Measurements from ENCODE around the gene CGB5. TPM values are rescaled to one million over a fixed set of nuclear protein-coding genes. Genes with fewer than 3 reads are reported as not detected.
A peak's percentile ranks its signal among the peaks of the same experiment; 100 is the strongest.

The CGB5 gene
- total RNA-seq, 4 donors from 2014 or later: not detected

DNA sequence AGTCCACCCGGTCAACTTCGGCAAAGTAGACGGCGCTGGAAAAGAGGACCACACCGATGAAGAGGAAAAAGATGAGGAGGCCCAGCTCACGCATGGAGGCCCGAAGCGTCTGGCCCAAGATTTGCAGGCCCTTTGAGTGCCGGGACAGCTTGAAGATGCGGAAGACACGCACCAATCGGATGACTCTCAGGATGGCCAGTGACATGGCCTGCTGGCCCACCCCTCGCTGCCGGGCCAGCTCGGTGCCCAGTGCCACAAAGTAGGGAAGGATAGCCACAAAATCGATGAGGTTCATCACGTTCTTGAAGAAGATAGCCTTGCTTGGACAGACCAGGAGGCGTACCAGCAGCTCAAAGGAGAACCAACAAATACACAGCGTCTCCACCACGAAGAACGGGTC lies 26.8 kb downstream of the CGB5 start:
- peak overlapping the region; percentile 87 to 95 (median 92) for H3K27ac ChIP-seq
- no peak overlapping the region for H3K4me3 ChIP-seq
- DNase-seq: no peak
- in situ Hi-C loops (cut with MboI; ENCODE audit: low sequenced_read_pairs in 4 of 4) (no loop called here), intact Hi-C loops (cut with DNase I; ENCODE audit: low total_unique reads) (loop anchor here (5.0 kb wide), 2 partner anchors 78 to 1958 kb away; partner anchors contain the start of genes GYS1, RUVBL2 and ZC3H4)
- peaks cover 37 to 53% of the 10 kb centered on the region in 2 donors for H3K4me1 ChIP-seq
- TF ChIP-seq CTCF (IDR thresholded peaks at IDR 0.05 in 4 of 5, conservative IDR thresholded peaks at IDR 0.05 in 1 of 5) (no peak), POLR2A (IDR thresholded peaks at IDR 0.05) (no peak)
- no peak for ATAC-seq
- no peaks in the 10 kb centered on the region for H3K36me3 ChIP-seq
- peaks cover 0 to 2% (median 0%) of the 10 kb centered on the region in 3 donors for H3K27me3 ChIP-seq
- H3K9me3 ChIP-seq: no peaks in the 10 kb centered on the region

GRCh38 chr19:49071860-49072547 lies 28.4 kb downstream of the CGB5 start:
- no peak for TF ChIP-seq CTCF (IDR thresholded peaks at IDR 0.05 in 4 of 5, conservative IDR thresholded peaks at IDR 0.05 in 1 of 5)
- no peak for TF ChIP-seq POLR2A (IDR thresholded peaks at IDR 0.05)
- Histone ChIP-seq H3K36me3 (no peaks in the 10 kb centered on the region), H3K9me3 (no peaks in the 10 kb centered on the region), H3K27me3 (no peaks in the 10 kb centered on the region), H3K4me3 (peak overlapping the region; percentile 38 to 53 (median 52)), H3K4me1 (peaks cover 23 to 37% of the 10 kb centered on the region in 2 donors), H3K27ac (peak overlapping the region; percentile 87 to 95 (median 92))
- ATAC-seq (peak; percentile 14 to 20), DNase-seq (peak in 1 of 2 donors; percentile 50)
- intact Hi-C loops (cut with DNase I; ENCODE audit: low total_unique reads) (loop anchor here (5.0 kb wide), 2 partner anchors 80 to 1960 kb away; partner anchors contain the start of genes GYS1, RUVBL2 and ZC3H4), in situ Hi-C loops (cut with MboI; ENCODE audit: low sequenced_read_pairs in 4 of 4) (no loop called here)

DNA sequence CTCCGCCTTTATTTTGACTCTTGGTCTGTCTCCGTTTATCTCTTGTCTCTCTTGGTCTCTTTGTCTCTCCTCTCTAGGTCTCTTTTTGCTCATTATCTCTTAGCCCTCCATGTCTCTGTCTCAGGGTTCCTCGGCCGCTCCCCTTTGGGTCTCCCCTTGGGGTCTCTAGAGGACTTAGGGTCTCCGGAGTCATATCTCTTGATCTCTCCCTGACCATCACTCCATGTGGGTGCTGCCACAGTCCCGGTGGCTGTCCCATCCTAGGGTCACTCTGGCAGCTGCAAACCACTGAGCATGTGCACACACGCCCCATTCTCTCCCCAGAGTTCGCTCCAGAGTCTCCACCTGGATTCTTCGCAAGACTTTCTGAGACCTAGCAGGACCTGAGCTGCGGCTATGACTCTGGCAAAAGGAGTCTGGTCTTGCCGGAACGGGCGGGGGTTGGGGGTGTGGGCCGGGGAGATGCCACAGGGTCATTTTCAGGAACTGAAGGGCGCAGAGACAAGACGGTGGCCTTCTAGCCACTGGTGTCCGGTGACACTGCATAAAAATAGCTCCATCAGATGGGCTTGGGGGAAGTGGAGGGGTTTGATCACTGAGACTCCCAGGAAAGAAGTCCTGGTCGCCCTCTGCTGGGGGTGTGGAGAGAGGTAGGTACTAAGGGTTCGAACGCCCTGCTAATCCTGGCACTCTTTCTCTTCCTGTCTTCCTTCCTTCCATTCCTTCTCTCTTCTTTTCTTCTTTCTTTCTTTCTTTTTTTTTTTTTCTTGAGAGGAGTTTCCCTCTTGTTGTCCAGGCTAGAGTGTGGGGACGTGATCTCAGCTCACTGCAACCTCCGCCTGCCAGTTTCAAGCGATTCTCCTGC lies 30.1 kb downstream of the CGB5 start:
- peak overlapping the region; percentile 85 to 95 (median 92) for H3K27ac ChIP-seq

More for the DNA sequence above, 30.1 kb downstream of the CGB5 start:
- H3K9me3 ChIP-seq: no peaks in the 10 kb centered on the region
- DNase-seq (peak; percentile 47 to 86), ATAC-seq (peak; percentile 72 to 80)
- in situ Hi-C loops (cut with MboI; ENCODE audit: low sequenced_read_pairs in 4 of 4): no loop called here
- TF ChIP-seq POLR2A (IDR thresholded peaks at IDR 0.05) (peak; percentile 46 to 49), CTCF (IDR thresholded peaks at IDR 0.05 in 4 of 5, conservative IDR thresholded peaks at IDR 0.05 in 1 of 5) (peak; percentile 27 to 60 (median 55))
- peak overlapping the region; percentile 14 to 52 (median 48) for H3K4me3 ChIP-seq
- no peaks in the 10 kb centered on the region for H3K27me3 ChIP-seq
- H3K36me3 ChIP-seq: no peaks in the 10 kb centered on the region
- intact Hi-C loops (cut with DNase I; ENCODE audit: low total_unique reads): loop anchor here (1.0 to 5.0 kb wide), 4 partner anchors 17 to 1961 kb away; partner anchors contain the start of genes GYS1, RUVBL2 and ZC3H4
- peaks cover 14 to 24% of the 10 kb centered on the region in 2 donors for H3K4me1 ChIP-seq
